PFSK-1 (cell line): Measurements from ENCODE around the gene TM4SF1.

Source experiments
- POLR2AphosphoS5 ChIP-seq: IDR thresholded peaks from 2 replicates; pipeline ENCODE4 v1.6.1; 2012; ENCODE audit warnings: low read depth, mild to moderate bottlenecking, control low read depth, low read length, moderate library complexity
- SIN3A ChIP-seq: IDR thresholded peaks from 2 replicates; pipeline ENCODE4 v1.6.1; 2012; ENCODE audit warnings: mild to moderate bottlenecking, low read length, moderate library complexity, borderline replicate concordance; ENCODE audit not compliant: insufficient read depth
- TAF1 ChIP-seq: IDR thresholded peaks from 2 replicates; pipeline ENCODE4 v1.6.1; 2012; ENCODE audit warnings: low read length, control low read depth, borderline replicate concordance; ENCODE audit not compliant: insufficient read depth

DNA sequence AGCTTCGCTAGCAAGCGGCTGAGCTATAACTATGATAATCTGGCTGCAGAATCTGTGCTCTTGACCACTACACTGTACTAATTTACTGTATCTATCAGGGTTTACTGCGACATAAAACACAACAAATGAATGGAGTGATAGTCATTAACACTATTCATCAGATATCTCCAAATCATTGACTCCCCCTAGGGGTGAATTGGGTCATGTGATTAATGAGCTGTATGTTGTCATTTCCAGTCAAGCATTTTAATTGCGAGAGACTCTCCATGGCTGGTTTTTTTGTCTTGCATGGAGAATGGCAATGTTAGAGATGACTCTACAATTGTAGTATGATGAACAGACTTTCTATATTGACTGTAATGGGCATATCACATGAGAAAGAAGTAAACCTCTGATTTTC lies 33.5 kb downstream of the TM4SF1 start:
- TF ChIP-seq POLR2AphosphoS5 (no peak), SIN3A (no peak), TAF1 (no peak)
